NCI-H510A (cell line): ENCODE data around the gene CCL11.

Experiments used
- DNase-seq: peaks from one replicate; lab custom pipeline; 2025; lab: John Stamatoyannopoulos, UW

Gene CCL11

DNA sequence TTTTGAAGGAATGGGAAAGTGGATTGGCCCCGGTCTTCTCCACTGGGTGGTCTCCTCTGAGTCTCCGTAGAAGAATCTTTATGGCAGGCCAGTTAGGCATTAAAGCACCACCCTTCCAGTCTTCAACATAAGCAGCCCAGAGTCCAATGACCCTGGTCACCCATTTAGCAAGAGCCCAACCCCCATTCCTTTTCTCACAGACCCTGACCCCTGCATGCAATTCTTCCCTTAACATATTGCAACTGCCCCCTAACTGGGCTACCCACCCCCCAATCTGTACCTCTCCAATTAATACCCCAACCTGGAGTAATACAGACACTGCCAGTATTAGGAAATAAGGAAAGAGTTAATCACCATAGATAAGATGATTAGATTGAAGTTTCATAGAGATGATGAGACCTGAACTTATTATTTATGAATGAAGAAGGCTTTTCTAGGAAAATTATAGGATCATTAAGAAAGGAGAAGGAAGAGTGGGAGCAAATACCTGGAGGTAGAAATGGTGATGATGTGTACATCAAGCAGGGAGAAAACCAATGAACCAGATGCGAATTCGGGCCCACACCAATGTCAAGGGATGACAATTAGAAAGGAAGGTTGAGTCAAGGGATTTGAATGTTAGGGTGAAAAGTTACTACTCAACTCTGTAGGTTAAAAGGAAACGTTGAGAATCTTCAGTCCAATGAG, 28.1 kb upstream of the CCL11 start:
- DNase-seq: no peak

DNA sequence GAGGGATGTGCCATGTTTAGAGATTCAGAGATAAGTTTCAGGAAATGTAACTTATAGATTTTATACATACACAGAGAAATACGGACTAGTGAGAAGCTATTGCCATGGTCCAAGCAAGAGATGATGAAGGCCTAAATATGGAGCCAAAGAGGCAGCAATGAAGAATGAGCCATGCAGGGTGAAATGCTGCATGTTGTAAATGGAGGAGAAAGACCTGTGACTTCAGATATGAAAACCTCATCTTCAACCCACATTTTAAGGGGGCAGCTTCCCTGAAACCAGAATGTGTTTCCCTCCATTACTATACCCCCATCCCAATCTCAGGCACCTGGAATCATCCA, 27.6 kb upstream of the CCL11 start:
- DNase-seq: no peak

DNA sequence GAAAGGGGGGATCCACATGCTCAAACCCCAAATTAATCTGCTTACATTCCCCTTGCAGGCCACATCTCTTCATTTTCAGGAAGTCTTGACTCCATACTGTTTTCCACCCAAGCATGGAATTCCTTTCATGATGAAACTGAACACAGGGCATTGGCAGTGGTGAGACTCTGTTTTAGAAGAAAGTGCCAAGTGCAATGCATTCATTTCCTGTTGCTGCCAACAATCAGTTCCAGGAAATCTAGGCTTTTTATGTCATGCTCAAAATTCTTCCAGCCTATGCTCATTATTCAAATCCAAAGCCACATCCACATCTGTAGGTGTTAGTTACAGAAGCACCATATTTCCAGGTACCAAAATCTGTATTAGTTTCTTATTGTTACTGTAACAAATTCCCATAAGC, 26.4 kb upstream of the CCL11 start:
- DNase-seq: no peak

DNA sequence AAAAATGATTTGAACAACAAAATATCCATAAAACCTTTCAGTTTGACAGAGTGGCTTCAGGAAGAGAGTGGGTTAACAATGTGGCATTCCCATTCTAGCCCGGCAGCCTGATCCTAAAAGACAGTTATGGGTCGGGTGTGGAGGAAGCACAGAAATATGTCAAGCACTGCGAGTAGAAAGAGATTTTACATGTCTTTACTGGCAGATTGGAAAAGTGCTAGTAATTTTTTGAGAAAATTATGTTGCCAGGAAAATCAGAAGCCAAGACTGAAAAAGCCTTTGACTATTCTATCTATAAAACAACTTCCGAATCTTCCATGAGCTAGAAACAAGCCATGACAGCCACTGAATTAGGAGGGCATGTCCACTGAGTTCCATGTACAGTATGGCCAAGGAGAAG, 24.7 kb upstream of the CCL11 start:
- DNase-seq: no peak

DNA sequence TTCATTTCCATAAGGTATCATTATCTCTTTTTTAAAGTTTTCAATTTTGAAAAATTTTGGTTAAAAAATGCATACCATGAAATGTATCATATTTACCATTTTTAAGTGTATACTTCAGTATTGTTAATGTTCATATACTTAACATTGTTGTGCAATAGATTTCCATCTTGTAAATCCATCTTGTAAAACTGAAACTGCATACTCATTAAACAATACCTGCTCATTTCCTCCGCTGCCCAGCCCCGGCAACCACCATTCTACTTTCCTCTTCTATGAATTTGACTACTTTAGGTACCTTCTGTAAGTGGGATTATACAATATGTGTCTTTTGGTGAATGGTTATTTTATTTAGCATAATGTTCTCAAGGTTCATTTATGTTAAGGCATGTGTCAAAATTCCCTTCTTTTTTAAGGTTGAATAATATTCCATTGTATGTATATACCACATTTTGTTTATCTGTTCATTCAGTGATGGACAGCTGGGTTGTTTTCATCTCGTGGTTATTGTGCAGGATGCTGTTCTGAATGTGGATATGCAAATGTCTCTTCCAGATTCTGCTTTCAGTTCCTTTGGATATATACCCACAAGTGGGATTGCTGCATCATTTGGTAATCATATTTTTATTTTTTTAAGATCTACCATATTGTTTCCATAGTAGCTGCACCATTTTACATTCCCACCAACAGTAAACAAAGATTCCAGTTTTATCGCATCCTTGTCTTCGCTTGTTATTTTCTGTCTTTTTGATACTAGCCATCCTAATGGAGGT, 23.8 kb upstream of the CCL11 start:
- DNase-seq: no peak

DNA sequence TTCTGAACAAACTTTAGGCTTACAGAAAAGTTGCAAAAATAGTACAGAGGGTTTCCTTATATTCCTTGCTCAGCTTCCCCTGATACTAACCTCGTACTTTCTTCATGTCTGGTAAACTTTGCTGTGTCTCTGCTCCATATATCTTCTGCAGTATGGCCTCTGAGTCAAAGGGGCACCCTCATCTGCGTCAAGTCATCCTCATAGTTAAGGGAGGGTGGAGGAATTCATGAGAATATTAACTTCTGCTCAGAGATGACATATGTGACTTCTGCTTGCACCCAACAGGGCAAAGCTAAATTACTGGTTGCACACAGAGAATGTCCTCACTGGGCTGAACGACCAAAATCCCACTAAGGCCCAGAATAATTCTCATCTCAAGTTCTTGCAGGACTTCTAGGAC, 19.8 kb upstream of the CCL11 start:
- DNase-seq: no peak

DNA sequence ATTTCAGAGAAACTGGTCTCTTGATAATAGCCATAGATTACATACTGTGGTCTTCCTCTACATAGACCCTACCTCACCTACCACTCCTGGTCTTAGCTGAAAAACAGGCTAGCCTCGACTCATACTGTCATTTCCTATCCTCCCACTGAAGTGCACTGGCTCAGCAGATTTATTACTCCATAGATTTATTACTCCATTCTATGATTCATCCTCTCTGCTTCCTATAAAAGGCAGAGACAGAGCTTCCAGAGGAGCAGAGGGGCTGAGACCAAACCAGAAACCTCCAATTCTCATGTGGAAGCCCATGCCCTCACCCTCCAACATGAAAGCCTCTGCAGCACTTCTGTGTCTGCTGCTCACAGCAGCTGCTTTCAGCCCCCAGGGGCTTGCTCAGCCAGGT, 15.6 kb upstream of the CCL11 start, which contains the start of gene CCL7:
TSS of gene CCL7 (plus strand) at position 253 of the 400 bp plus-strand sequence. CDS start at position 323, 70 bp downstream.
- DNase-seq: no peak

DNA sequence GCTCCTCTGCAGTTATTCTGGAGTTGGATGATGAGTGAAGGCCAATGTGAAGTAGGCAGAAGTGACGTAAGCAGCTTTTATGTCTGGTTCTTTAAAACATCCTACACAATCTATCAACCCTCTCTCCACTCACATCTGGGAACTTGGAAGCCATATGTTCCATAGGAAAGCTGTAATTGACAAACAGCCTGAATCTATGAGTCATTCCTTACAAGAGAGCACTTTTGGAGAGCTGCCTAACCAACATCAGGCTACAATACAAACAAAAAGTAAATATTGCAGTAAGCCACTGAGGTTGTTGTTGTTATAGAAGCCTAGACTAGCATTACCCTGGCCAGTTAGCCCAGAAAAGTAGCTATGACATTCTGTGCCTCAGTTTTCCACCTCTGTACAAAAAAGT, 9.7 kb upstream of the CCL11 start:
- no peak for DNase-seq

DNA sequence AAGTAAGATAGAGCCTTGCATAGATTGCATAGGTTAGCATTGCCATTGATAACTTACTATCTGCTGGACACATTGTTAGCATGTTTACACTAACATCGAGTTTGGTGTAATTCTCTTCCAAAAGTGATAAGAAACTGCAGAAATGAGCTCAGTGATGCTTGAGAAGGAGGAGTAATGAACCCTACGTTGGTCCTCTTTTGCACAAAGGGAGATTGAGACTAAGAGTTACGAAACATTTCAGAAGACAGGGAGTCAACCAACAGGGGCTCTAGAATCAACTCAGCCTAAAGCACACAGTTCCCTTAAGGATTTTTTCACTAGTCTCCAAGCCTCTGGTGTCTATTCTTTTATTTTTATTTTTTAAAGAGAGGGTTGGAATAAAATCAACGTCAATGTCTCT, 8.7 kb upstream of the CCL11 start:
- DNase-seq: no peak

DNA sequence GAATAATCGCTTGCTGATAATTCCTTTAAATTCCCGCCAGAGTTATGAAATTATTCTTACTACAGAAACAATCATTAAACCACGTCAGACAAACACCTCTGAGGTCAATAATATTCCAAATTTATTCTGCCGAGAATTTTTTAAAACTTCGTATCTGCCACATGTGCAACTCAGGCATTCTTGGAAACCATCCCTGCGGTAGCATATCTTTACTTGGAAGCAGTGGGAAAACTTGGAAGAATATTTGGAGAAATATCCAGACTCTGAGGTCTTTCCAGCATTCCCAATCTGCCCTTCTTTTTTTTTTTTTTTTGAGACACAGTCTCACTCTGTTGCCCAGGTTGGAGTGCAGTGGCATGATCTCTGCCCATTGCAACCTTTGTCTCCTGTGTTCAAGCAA, 2.0 kb upstream of the CCL11 start:
- DNase-seq: no peak

DNA sequence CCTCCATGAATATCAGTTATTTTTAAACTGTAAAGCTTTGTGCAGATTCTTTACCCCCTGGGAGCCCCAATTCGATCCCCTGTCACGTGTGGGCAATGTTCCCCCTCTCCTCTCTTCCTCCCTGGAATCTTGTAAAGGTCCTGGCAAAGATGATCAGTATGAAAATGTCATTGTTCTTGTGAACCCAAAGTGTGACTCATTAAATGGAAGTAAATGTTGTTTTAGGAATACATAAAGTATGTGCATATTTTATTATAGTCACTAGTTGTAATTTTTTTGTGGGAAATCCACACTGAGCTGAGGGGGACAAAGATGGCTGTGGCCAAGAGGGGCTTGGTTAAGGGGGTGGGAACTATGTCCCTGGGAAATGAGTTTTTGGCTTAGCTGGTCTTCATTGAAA, 2.3 kb downstream of the CCL11 start:
- DNase-seq: no peak

DNA sequence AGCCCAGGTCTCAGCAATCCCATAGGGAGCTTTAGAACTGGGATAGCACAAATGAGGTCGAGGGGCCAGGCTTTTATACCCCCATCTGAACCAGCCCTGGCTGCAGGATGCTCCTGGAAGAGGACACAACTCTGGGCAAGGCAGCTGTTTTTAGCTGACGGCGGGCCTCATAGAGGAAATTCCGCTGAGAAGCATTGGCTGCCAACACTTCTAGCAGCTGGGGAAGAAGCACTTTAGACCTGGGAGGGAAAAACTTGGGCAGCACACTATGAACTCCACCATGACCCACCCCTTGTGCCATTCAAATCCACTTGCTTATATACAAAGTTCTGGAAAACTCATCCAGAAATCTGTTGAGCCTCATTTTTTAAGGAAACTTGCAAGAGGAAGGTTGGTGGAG, 5.0 kb downstream of the CCL11 start:
- no peak for DNase-seq

DNA sequence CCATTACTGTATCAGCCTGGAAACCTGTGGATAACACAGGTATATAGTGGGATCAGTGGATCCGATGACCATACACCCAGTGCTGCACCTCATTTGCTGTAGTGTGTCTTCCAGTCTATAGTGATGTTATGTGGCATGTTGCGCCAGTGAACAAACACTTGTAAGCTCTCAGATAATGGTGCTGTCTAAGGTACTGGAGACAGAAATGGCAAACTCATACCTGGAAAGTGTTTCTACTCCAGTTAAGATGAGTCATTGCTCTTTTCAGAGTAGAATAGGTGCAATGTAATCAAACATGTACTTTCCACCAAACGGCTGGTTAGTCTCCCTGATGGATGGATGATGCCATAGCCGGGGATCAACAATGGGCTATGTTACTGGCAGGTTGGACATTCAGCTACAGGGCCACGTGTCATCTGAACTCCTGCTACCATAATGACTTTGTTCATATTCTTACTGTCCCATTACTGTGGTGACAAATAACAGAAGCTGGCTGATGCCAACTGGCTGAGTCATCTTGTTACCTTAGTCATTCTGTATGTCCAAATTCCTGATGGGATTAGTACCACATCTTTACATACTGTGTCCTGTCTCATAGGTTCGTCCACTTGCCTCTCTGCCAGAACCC, 6.3 kb downstream of the CCL11 start:
- DNase-seq: no peak

DNA sequence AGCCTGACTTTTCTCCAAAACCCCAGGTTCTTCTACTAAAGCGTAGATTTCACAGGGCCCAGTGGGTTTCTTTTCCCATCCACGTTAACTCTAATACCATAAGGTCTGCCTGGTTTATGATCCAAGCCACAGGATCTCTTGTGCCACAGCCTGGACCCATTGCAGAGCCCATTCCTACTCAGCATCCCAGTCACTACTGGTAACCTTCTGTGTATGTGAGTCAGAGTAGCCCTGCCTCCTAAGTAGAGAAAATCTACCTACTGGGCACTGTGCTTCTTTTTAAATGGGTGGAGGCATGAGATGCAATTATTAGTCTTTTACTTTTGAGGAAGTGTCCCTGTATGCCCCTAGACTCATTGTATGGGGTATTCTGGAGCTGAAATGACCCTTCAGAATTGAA, 13.5 kb downstream of the CCL11 start:
- DNase-seq: no peak

DNA sequence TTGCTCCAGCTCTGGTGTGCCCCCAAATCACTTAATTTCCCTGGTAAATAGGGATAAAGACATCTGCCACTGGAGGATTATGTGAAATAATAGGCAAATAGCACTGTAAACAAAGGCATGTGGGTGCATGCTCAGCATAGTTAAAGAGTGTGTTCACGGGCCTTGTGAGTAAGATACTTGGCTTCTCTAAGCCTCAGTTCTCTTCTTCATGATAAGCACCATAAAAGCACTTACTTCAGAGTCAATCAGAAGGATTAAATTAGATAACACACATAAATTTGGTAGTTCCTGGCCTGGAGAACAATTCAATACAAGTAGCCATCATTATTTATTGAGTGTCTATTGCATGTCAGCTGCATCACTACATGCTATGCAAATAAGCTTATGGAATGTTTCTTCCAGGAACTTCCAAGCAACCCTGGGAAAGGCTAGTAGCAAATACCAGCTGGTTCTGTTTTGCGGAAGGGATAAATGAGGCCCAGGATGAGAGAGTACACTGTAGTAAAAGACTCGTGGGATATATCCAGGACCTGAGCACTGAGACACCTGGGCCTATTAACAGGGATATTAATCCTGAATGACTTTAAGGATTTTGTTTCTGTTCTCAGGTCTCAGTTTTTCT, 14.5 kb downstream of the CCL11 start:
- no peak for DNase-seq

DNA sequence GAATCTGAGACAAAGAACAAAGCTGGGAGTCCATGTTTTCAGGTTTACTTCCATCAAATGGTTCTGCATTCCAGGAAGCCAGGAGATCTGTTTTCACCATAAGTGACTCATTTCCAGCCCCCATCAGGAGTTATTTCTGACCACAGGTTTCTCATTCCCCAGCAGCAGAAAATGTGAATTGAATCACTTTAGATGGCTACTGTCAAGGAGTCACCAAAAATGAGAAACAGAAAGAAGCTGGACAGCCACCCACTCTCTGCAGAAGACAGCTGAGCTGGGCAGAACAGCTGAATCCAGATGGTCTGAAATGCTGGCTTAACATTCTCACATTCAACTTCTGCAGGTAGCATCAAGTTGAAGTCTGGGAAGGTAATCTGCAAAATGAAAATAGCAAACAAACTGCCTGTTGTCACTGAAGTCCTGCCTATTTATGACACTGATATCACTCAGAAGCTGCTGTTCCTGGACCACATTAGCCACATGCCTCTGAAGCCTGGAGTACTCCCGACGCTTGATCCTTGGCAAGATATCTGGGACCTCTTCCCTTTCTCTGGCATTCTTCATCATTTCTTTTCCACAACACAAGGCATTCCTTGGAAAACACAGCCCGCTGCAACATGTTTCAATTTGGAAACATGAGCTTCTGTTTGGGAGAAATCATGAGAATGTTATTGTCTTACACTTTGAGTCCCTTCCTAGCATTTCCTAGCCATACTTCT, 15.3 kb downstream of the CCL11 start:
- DNase-seq: no peak

DNA sequence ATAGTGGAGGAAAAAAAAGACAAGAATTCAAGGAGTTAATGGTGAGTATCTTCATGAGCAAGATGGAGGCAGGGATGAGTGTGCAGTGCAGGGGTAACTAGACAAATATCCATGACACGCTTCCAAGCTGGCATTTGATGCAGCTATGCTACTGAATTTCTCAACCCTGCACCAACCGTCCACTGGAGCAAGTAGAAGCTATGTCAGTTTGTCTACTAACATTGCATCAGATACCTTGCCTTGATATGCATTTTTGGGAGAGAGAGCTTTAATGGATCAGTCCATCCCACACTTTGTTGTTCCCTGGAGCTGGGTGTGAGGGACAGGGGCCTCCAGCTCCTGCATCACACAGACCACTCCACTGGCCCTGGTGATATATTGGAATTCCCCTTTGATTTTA, 16.4 kb downstream of the CCL11 start:
- DNase-seq: no peak

DNA sequence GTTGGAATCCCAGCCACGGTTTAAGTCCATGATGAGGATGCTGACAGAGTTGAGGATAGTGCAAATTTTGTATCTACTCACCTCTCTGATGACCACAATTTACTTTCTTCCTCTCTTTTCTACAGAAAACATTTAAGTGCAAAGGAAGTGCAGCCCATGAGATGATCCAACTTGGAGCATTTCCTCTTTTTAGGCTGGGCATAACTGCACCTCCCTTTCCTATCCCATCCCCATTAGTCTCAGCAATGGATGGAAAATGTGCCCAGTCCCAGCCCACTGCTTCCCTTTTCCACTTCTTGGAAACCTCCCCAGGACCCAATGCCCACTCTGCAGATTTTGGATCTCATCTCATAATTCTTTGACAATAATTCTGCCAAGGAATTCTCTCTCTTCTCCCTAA, 17.1 kb downstream of the CCL11 start:
- no peak for DNase-seq

DNA sequence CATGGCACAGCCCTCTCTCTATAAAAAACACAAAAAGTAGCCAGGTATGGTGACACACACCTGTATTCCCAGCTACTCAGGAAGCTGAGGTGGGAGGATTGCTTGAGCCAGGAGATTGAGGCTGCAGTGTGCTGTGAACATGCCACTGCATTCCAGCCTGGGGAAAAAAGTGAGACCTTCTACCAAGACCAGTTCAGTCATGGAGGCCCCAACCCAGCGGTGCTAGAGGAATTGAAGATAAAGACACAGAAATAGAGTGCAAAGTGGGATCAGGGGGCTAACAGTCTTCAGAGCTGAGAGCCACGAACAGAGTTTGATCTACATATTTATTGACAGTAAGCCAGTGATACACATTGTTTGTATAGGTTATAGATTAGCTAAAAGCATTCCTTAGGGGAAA, 18.1 kb downstream of the CCL11 start:
- DNase-seq: no peak

DNA sequence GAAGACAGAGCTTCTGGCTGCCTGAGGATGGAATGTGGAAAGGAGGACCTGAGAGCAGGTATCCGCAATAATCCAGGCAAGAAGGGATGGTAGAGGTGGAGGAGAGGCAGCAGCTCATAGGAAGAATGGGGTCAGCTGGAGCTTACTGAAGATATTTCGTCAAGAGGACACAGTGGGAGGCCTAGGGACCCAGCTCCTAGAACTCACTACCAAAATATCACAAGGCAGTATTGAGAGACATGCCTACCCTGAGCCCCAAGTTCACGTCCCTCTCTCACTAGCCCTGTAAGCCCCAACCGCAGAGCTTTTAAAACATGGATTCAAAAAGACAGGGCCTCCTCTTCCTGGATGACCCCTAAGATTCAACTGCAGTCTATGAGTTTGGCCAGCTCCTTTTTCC, 19.5 kb downstream of the CCL11 start:
- DNase-seq: no peak

DNA sequence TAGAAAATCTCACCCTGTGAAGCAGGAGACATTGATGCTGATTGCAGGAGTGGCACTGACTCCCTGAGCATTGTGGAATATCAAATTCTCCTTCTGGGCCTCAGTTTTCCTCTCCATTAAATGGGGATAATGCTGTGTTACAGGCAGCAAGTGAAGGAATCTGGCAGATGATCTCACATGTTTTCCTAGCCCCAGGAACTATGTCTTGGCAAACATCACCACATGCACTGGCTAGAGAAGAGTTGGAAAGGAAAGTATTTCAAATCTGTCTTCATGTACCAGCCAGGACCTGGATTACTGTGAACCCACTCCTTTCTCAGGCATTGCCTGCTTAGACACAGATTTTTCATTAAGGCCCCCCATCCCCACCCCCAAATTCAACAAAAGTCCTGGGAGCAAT, 20.1 kb downstream of the CCL11 start:
- DNase-seq: no peak

DNA sequence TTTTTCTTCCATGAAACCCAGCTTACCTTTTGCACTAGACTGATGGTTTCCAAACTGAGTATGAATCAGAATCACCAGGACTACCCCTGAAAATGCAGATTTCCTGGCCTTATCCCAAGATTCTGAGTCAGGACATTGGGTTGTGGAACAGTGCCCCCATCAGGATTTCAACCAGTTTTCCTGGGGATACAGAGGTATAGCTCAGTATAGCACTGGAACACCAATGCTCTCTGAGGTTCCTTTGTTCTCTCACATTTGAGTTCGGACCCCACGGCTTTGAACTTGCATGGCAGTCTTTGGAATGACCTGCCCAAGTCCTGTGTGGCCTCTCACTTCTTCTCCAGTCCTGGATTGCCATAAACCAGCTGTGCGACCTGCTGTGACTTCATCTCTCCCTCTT, 20.9 kb downstream of the CCL11 start:
- no peak for DNase-seq
